ENCODE results near the gene DNAJB12. TPM values are rescaled to one million over a fixed set of nuclear protein-coding genes. Genes with fewer than 3 reads are reported as not detected.
A peak's percentile ranks its signal among the peaks of the same experiment; 100 is the strongest.
"Not testable (repeated sequence)": the region's sequence is repeated elsewhere in the genome, so short reads cannot be mapped to it uniquely, and the experiment has no call there.

The DNAJB12 gene
- 42.5 TPM for total RNA-seq

DNA sequence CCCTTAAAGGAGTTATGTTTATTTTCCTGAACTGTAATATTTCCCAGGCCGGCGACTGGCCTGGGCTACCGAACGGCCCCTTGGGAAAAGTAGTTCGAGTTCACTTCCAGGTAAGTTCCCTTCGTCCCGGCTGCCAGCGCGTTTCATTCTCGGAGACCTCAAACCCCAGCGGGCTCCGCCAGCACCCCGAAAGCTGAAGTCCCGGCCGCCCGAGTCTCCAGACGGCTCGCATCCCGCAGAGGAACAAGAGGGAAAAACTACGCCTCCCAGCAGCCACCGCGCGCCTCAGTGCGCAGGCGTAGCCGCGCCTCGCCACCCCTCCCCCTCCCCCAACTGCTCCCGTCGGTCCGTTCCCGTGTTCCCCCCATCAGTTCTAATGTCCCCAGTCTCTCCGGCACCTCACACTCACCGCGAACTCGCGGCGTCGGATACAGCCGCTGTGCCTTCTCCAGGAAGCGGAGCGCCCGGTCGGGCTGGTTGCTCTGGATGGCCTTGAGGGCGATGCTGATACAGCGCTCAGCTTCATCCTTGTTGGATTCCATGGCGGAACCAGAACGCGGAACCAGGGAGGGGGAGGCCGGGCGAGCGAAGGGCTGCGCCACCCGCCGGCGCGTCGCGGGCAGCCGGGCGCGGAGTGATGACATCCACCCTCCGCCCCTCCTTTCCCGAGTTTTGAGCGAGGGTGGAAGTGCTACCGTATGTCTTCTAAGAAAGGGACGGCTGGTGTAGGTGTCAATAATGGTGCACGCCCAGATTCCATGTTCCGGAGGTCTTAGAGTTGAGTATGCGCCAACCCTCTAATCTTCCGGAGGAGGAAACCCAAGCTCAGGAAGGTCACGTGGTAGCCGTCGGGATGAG lies at the start of gene DNAJB12:
Gene DNAJB12 (minus strand): TSS at position 564 of the 858 bp plus-strand sequence. CDS start 22 bp downstream, at position 542.
- DNase-seq (ENCODE audit: low spot score): peak; percentile 93

DNA sequence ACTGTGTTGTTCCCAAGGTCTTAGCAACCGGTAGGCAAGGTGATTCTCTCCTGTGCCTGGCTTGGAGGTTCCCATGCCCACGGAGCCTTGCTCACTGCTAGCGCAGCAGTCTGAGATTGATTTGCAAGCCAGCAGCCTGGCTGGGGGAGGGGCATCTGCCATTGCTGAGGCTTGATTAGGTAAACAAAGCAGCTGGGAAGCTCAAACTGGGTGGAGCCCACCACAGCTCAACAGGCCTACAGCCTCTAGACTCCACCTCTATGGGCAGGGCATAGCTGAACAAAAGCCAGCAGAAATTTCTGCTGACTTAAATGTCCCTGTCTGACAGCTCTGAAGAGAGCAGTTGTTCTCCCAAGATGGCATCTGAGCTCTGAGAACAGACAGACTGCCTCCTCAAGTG lies 40.9 kb upstream of the DNAJB12 start:
- peak; percentile 74 for DNase-seq (ENCODE audit: low spot score)

DNA sequence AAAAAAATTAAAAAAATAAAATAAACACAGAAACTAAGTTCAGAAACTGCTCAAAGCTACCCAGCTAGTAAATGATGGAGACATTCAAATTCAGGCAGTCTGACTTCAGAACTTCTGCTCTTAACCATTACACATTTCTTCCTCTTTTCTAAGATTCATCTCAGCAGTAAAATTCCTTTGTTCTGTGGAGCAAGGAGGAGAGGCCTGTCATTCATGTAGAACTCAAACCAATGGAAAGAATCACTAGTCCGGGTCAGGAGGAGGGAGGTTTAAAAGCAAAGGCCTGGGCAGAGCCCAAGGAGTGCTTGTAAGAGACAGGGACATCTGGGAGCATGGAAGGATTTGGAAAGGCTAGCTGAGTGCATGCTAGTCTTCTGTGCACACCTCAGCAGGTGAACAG lies 37.9 kb upstream of the DNAJB12 start:
- DNase-seq (ENCODE audit: low spot score): no peak

DNA sequence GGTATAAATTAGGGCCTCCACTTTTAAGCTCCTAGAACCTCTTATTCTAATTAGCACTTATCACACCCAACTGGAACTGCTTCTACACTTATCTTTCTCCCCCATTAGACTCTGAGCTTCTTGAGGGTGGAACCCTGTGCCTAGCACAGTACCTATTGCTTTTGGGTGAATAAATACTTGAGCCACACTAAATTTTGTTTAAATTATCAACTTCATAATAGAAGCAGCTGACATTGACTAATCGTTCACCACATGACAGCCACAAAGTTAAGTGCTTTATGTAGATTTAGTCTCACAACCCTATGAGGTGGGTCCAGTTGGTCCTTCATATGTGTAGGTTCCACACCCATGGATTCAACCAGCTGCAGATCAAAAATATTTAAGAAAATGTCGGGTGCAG lies 36.0 kb upstream of the DNAJB12 start:
- no peak for DNase-seq (ENCODE audit: low spot score)

DNA sequence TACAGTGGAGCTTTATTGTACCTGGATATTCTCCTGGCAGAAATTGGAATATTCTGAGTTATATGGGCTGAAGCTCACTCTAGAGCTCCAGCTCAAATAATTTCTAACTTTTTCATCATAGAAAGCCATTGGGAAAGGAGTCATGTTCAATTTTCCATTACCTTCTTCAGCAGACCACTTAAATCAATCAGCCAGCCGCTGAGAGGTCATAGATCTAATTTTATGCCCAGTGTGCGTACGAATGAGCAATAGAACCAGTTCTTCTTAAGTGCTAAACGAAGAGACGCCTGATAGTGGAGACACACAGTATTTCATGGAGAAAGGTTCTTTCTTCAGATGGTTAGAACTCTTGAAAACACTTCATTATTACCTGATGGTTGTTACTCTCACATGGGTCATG lies 35.0 kb upstream of the DNAJB12 start:
- no peak for DNase-seq (ENCODE audit: low spot score)

DNA sequence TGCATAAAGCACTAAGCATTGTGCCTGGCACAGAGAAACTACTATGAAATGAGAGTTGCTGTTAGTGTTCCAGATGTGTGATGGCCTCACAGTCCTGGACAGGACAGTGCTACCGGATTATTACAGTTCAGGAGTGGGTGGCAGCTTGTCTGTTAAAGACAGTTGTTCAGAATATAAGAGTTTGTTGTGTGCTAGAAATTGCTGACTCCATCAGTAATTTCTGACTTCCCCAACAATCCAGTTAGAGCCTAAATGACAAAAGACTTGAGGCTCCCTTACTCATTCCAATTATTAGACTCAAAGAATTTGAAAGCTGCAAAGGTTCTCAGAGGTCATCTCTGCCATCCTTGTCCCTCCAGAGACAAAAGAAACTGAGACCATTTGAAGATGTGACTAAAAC lies 34.3 kb upstream of the DNAJB12 start:
- no peak for DNase-seq (ENCODE audit: low spot score)

DNA sequence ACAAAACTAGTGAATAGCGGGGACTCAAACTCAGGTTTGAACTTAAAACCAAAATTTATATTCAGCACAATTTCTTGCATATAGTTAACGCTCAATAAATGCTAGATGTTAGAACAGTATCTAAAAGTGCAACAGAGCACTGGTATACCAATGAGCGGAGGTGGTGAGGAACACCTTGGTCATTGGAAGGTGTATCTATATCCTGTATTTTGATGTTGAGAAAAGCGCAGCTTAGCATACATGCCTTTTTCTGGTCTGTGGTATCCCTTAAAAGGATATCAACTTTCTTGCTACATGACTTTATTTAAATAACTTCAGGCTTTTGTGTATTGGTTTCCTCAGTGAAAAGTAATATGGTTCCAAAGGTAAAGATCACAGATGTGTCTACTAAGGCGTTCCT lies 33.3 kb upstream of the DNAJB12 start:
- DNase-seq (ENCODE audit: low spot score): no peak

DNA sequence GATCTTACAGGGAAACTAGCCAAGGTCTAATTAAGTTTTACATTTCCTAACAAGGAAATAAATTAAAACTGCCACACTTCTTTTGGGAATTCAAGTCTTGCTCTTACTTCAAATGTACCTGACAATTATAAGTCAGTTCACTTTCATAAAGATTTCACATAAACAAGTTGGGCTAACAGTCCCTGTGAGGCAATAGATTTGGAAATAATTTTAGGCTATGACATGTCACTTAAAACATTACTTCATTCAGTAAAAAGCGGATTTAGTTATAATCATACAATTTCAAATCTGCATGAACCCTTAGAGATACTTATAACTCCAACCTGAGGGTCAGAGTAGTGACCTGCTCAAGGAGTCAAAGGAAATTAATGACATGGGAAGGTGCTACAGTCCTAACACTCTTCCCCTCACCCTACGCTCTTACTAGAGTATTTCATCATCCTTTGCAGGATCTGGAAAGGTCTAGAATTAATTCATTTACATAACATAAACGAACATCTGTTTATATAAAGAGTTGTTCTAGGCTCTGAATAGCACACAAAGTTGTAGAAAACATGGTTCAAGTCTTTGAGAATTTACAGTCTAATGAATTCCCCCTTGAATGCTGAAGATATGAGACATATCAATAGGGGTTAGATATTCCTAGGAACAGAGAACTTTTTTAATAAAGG lies 32.3 kb upstream of the DNAJB12 start:
- no peak for DNase-seq (ENCODE audit: low spot score)

DNA sequence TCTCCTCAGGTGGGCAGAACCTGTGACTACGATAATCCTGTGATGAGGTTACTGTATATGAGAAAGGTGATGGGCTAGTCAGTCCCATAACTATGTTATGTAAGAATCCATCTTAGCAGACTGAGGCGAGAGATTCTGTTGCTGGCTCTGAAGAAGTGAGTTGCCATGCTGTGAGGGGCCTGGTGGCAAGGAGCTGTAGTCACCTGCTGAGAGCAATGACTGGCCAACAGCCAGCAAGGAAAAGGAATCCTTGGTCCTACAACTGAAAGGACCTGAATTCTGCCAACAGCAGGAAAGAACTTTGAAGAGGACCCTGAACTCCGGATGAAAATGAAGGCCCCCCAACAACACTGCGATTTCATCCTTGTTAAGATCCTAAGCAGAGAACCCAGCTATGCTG lies 31.0 kb upstream of the DNAJB12 start:
- DNase-seq (ENCODE audit: low spot score): no peak

DNA sequence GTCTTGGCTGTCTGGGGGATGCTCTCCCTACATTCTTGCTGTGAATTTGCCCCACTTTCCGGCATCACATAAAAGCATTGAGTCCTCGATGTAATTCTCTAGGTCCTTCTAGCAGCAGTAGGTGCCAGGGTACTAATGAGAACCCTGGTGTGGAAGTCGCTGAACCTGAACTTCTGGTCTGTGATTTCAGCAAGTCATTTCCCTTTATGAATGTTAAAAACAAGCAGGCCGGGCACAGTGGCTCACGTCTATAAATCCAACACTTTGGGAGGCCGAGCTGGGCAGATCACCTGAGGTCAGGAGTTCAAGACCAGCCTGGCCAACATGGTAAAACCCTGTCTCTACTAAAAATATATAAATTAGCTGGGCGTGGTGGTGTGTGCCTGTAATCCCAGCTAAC lies 30.3 kb upstream of the DNAJB12 start:
- DNase-seq (ENCODE audit: low spot score): not testable (repeated sequence)

DNA sequence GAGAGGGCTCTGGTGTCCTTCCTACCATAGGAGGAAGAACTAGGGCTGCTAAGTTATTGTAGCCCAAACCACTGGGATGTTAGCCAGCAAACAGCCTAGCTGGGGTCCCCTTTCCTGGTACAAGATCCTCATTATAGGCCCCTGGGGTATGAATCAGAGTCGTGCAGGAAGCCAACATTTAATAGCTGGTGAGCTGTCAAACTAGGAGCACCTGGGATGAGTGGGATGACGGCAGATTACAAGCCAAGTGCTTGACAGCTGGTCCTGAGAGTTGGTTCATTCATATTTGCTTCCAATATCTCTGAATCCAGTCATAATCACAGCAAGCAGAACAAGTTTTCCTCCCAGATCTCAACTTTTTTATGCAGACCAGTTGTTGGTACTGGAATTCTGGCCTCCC lies 25.1 kb upstream of the DNAJB12 start:
- no peak for DNase-seq (ENCODE audit: low spot score)

DNA sequence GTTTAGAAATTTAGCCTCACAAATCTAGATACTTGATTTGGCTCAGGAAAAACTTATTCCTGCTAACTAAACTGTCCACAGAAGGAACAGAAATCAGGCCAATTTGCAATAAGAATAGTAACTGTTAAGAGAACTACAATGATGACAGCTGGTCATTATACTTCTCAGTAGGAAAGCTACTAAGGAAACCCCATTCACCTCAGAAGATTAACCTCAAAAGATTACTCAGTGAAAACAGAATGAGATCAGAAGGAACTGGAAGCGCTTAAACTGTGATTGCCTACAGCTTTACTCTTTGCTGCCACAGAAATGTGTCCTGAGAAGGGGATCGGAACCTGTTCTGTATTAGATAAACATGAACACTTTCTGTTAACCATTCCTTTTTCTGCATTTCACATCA lies 24.3 kb upstream of the DNAJB12 start:
- DNase-seq (ENCODE audit: low spot score): no peak

DNA sequence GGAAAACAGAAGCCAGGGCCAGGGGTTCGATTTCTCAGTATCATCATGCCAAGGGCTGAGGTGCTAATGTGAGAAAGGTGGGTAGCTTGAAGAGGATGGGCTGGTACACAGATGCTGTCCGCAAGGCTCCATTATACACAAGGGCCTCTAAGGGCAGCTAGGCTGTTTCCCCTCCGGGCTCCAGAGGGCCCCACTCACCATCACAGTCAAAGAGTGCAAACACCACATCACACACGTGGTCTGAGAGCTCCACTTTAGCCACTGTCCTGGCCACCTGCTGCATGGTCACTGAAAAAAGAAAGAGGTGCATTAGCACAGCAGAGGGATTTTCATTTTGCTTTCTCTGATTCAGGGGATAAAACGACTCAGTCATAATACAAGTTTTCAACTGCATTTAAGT lies 20.9 kb upstream of the DNAJB12 start:
- DNase-seq (ENCODE audit: low spot score): no peak

DNA sequence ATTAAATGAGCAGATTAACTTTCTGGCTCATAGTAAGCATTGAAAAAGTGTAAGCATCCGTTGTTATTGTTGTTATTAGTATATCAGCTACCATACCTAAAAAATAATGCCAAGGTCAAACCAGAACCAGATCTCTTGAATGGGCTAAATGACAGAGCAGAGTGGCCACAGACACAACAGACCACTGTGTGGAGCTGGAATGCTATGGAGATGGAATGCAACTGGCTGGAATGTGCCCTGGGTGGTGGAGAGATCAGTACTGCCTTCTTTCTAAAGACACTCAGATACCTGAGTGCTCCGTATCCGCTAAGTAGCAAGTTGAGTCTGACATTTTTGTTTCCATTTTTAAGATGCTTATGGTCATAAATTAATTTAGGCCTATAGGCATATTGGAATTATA lies 20.5 kb upstream of the DNAJB12 start:
- no peak for DNase-seq (ENCODE audit: low spot score)

DNA sequence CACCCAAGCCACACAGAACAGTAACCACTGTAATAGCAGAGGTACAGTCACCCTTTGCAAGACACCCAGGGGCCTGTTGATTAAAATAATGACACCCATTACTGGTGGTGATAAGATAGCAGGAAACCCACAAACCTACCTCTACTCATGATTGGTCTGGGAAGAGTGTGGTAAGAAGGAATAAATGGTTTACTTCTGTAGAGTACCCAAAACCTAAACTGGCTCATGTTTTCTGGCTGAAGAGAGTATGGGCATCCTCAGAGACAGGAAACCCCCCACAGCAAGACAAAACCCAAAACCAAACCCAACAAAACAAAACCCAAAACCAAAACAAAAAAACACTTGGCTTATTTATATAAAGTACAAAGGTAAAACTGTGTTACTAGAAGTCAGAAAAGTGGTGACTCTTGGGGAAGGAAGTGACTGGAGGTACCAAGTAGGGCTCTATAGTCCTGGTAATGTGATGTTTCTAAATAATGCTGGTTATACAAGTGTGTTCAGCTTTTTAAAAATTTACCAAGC lies 15.5 kb upstream of the DNAJB12 start:
- no peak for DNase-seq (ENCODE audit: low spot score)

DNA sequence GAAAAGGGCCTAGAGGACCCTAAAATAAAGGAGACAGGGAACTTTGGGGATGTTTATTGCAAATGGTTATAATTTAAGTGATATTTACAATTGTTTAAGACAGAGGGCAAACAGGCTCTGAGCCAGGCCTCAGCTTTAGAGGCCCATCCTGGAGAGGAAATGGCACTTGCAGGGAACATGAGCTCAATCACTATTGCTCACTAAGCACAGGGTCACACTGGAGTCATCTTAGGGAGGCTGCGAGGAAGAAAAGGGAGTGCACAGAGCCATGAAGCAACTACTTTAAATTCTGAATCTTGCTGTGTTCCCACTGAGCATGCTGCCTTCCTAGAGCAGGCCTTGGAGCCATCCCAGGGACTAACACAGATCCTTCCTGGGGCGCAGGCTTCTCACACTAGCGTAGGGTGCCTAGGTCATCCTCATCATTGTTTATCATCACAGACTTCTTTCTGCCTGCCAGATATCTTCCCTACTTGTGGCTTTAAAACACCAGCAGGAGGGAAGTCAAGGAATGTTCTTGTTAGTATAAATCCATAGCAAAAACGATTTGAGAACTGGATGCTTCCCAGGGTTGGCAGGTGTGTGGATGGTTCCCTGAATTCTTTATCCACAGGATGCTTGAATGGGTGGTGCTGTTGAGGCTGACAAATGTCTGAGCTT lies 12.7 kb upstream of the DNAJB12 start:
- no peak for DNase-seq (ENCODE audit: low spot score)

DNA sequence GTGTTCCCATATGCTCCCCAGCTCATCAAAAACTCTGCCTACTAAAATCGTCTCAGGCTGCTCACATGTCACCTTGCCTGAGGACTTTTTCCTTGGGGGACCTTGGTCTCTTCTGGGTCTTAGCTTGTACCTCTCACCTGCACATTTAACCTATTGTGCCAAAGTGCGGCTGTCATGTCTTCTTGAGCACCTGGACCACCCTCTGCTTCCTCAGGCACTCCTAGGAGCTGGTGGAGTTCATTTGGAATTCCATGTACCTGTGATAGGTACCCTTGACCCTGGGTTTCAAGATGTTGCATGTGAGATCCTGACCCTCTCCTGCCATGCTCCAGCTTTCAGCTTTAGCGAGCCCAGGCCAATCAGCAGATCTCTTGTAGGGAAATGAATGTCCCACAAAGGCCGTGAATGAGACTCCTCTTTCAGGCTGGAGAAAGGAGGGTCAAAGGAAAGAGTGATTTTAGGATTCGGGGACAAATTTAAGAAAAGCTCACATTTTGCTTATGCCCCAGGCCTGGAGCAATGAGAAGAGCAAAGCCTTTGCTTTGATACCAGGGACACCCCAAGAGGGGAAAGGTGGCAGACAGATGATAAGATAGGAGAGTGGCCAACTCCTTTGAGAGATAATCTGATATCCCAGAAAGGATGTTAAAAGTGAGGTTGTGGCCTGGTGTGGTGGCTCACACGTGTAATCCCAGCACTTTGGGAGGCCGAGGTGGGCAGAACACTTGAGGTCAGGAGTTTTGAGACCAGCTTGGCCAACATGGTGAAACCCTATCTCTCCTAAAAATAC lies 10.6 kb upstream of the DNAJB12 start:
- no peak for DNase-seq (ENCODE audit: low spot score)

DNA sequence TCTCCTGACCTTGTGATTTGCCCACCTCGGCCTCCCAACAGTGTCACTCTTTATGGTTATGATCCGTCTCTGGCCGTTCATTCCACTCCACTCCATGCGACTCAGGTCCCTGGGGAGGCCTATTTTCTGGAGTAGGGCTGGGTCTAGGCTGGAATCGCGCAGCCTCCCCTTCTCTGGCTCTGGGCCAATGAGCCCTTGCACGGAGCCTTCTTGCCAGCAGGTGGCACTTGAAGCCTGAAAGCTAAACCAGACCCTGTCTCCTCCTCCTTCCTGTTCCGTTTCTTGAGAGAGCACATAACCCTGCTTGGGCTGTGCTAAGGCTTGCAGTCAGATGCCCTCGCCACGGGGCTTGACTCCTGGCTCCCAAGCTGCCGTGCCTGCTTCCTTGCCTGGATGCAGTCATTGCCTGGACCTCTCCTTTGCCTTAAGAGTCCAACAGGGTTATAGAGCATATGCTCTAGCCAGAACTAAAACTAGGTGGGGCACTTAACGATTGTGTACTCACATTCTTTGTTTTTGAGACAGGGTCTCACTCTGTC lies 9.6 kb upstream of the DNAJB12 start:
- DNase-seq (ENCODE audit: low spot score): peak; percentile 86

DNA sequence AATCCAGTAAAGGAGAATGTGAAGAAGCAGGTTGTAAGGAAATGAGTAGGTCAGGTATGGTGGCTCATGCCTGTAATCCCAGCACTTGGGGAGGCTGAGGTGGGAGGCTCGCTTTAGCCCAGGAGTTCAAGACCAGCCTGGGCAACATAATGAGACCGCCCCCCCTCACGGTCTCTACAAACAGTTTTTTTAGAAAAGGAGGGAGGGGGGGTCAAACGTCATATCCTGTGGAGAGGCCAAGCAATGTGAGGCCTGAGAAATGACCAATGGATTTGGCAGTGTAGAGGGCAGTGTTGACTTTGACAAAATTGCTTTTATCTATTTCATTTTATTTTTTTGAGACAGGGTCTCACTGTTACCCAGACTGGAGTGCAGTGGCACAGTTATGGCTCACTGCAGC lies 2.3 kb upstream of the DNAJB12 start:
- DNase-seq (ENCODE audit: low spot score): no peak

DNA sequence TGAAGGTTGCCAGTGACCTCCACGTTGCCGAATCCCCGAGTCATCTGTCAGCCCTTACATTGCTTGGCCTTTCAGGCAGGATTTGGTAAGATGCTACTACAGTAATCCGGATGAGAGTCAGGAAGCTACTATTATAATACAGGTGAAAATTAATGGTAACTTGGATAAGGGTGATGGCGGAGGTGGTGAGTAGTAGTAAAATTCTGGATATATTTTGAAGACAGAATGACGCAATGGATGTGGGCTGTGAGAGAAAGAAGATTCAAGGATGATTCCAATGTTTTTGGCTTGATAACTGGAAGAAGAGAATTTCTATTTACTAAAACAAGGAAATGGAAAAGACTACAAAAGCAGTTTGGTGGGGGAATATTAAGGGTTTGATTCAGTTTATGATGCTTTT lies 1.4 kb upstream of the DNAJB12 start:
- DNase-seq (ENCODE audit: low spot score): no peak

DNA sequence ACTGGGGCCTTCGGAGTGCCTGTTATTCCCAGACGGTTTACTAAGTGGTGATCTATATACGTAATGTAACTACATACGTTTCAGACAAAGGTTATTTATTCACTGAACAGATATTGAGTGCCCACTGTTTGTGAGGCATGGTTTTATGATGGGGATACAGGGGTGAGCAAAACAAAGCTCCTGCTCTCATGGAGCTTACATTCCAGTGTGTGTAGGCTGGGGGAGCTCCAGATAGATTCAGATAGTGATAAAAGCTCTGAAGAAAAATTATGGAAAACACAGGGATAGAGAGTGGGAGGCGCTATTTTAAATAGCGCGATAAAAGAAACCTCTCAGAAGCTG lies 466 bp upstream of the DNAJB12 start:
- no peak for DNase-seq (ENCODE audit: low spot score)

DNA sequence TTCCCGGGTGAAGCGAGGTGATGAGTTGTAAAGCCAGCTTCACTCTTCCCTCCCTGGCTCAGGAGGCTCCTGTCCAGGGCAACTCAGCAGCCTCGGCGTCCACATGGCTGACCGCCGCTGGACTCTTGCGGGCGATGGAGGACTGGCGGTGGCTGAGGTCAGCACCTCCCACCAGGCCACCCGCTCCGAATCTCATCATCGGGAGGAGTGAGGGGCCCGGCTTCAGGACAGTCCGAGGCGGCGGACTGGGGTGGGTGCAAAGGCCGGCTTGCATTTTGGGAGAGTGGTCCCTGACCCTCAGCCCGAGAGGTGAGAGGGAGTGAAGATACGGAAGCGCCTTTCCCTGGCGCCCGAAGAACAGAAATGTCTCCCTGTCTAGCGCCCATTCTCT lies 759 bp downstream of the DNAJB12 start:
- peak; percentile 18 for DNase-seq (ENCODE audit: low spot score)
